Heart left ventricle (tissue), 16 donors: Measurements from ENCODE around the gene PRKN. TPM values are rescaled to one million over a fixed set of nuclear protein-coding genes. Genes with fewer than 3 reads are reported as not detected.

ENCODE experiments used
- ATAC-seq, 4 donors: fragments of 200-7000 bp; cut with Tn5 transposase; one replicate each; pipeline ENCODE4 v1.9.1; 2020 to 2022; ENCODE audit warnings: moderate library complexity in 4 of 4, mild to moderate bottlenecking in 3 of 4, moderate number of reproducible peaks in 1 of 4
- DNase-seq, 5 donors: peaks; one replicate each; pipeline ENCODE4 v3.0.0-alpha.2; 2020
- H3K27ac ChIP-seq, 12 donors: fragments of 200-600 bp; sonication (generic) in 4 of 12; one replicate each; pipeline versions ENCODE4 v1.5.0 to v1.8.0; 2016 to 2022; ENCODE audit warnings: mild to moderate bottlenecking in 2 of 12
- H3K27me3 ChIP-seq, 9 donors: fragments of 200-600 bp; sonication (generic) in 2 of 9; one replicate each; pipeline versions ENCODE4 v1.5.1 to v1.8.0; 2016 to 2022; ENCODE audit warnings: mild to moderate bottlenecking in 3 of 9
- H3K36me3 ChIP-seq, 9 donors: fragments of 200-600 bp; sonication (generic) in 2 of 9; one replicate each; pipeline versions ENCODE4 v1.5.0 to v1.8.0; 2018 to 2022; ENCODE audit warnings: mild to moderate bottlenecking in 2 of 9
- H3K4me1 ChIP-seq, 12 donors: fragments of 200-600 bp; sonication (generic) in 4 of 12; one replicate each; pipeline versions ENCODE4 v1.5.0 to v1.8.0; 2016 to 2022; ENCODE audit warnings: mild to moderate bottlenecking in 3 of 12
- H3K4me3 ChIP-seq, 12 donors: fragments of 200-600 bp; sonication (generic) in 4 of 12; one replicate each; pipeline versions ENCODE4 v1.5.0 to v1.8.0; 2017 to 2022; ENCODE audit warnings: mild to moderate bottlenecking in 9 of 12, moderate library complexity in 4 of 12
- H3K9me3 ChIP-seq, 12 donors: fragments of 200-600 bp; sonication (generic) in 4 of 12; one replicate each; pipeline versions ENCODE4 v1.5.0 to v1.8.0; 2016 to 2022; ENCODE audit warnings: mild to moderate bottlenecking in 1 of 12
- POLR2A ChIP-seq, 2 donors: fragments of 450-650 bp; IDR thresholded peaks; one replicate each; pipeline ENCODE4 v1.6.1; 2017; ENCODE audit warnings: antibody characterized with exemption in 2 of 2, mild to moderate bottlenecking in 2 of 2, moderate library complexity in 2 of 2
- WGBS, 4 donors: extraction: QIAGEN DNeasy Blood & Tissue Kit in 2 of 4; methylation state at CpG; one replicate each; pipeline versions ENCODE4 v1.1.5 to v1.1.7; 2013 to 2018; 5-methylcytosine and 5-hydroxymethylcytosine counted together
- intact Hi-C, 10 donors: fragments of 100-400 bp; cut with DNase I; formaldehyde crosslinking; loops; one replicate each; pipeline versions ENCODE4 v1.11.1 to v1.14.2; 2022
- polyA plus RNA-seq, 2 donors: library from polyadenylated mRNA; stranded (reverse); fragments of 200-250 nt; gene quantifications; one replicate each; pipeline ENCODE4 v1.2.3, GENCODE V29; 2013
- total RNA-seq, 9 donors: library from RNA; depleted of rRNA in 2 of 9; stranded (reverse); fragments of >200 nt in 2 of 9; fragmentation: NEBNext Ultra II Directional in 3 of 9; extraction: Animal tissue kit (Norgen Biotek cat#: 25700) in 3 of 9; gene quantifications; one replicate each; pipeline versions ENCODE4 v1.1.0 to v1.2.4, GENCODE V29; 2016 to 2023
- TF ChIP-seq, protein P1 (sequence below), 12 donors: fragments of 200-600 bp; sonication (generic) in 4 of 12; IDR thresholded peaks; one replicate each; pipeline versions ENCODE4 v1.5.0 to v1.8.0; 2018 to 2022; ENCODE audit warnings: antibody characterized with exemption in 12 of 12, mild to moderate bottlenecking in 5 of 12
- donor health status: ischemic (EF 13 %, LVEDD 7.1; RV severe dilation, severe dysfunction).
- donor health status: healthy with polysubstance abuse.
- donor health status: DM: no; HTN: yes; CAD: no.
- donor health status: DM: no; HTN: no; CAD: no.
- donor health status: ischemic (EF 25% LVEDD 6.9; RV normal size, moderate dysfunction).
- donor health status: ischemic (EF 25% LVEDD 5.7; RV mildly dilated, moderate dysfunction).
- donor health status: healthy.
- donor health status: DM: yes; HTN: yes; CAD: no.
- donor health status: ischemic (EF 35%, LVEDD 5.7; RV mildly dilated, moderate dysfunction).
- donor health status: nonischemic (EF 11% LVEDD 7.7; RV severe dilation, severe dysfunction).
- donor health status: DM: yes; HTN: yes; CAD: no.
- donor health status: PGD.
- donor health status: ischemic (EF 29% LVEDD 5.4; RV normal size, mild dysfunction).
- donor health status: nonischemic (EF 23%, LVEDD 6.1; RV moderate dilation, normal function).

The PRKN gene
- total and polyA plus RNA-seq, 11 donors, result 3.4 to 32.5 (median 21.2) TPM

DNA sequence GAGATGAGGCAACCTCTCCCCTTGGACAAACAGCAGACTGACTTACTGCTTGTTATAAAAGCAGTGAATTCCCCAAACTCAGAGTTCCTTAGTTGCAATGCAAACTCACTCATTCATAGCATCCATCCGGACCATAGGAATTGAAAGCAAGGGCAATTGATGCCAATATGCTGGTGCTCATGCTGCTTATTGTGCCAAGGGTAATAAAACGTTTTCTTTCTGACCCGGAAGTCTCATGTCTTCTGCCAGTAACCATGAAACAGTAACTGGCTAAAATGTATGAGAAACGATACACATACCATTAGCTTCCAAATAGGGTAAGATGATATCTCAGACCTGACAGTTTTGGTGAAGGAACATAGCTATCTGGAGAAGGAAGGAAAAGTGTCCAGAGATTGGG is 18.1 kb downstream of the PRKN start:
- TF ChIP-seq, protein P1, sequence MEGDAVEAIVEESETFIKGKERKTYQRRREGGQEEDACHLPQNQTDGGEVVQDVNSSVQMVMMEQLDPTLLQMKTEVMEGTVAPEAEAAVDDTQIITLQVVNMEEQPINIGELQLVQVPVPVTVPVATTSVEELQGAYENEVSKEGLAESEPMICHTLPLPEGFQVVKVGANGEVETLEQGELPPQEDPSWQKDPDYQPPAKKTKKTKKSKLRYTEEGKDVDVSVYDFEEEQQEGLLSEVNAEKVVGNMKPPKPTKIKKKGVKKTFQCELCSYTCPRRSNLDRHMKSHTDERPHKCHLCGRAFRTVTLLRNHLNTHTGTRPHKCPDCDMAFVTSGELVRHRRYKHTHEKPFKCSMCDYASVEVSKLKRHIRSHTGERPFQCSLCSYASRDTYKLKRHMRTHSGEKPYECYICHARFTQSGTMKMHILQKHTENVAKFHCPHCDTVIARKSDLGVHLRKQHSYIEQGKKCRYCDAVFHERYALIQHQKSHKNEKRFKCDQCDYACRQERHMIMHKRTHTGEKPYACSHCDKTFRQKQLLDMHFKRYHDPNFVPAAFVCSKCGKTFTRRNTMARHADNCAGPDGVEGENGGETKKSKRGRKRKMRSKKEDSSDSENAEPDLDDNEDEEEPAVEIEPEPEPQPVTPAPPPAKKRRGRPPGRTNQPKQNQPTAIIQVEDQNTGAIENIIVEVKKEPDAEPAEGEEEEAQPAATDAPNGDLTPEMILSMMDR (IDR thresholded peaks at IDR 0.05), result no peak
- TF ChIP-seq POLR2A (IDR thresholded peaks at IDR 0.05), result no peak
- H3K27me3 ChIP-seq, result no peaks in the 10 kb centered on the region
- no peaks in the 10 kb centered on the region for H3K9me3 ChIP-seq
- H3K27ac ChIP-seq, result no peak overlapping the region
- 81 to 93% (median 91%) methylated on average over 4 of the region's 4 CpGs for WGBS, 4 donors
- no peak for DNase-seq
- no peak overlapping the region for H3K4me3 ChIP-seq
- intact Hi-C loops, result loop anchor here in 1 of 10 donors (5.0 kb wide), 1 partner anchor 37 kb away; no protein-coding TSS in a partner anchor
- no peaks in the 10 kb centered on the region for H3K36me3 ChIP-seq
- H3K4me1 ChIP-seq, result peaks cover 4 to 33% (median 18%) of the 10 kb centered on the region in 12 donors
- ATAC-seq, result no peak

DNA sequence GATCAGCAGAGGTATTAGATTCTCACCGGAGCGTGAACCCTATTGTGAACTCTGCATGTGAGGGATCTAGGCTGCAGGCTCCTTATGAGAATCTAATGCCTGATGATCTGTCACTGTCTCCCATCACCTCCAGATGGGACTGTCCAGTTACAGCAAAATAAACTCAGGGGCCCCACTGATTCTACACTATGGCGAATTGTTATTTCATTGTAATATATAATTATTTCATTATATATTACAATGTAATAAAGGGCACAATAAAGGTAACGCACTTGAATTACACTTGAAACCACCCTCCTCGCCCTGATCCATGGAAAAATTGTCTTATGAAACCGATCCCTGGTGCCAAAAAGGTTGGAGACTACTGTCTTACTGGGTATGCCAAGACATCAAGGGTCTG is 18.6 kb downstream of the PRKN start:
- Histone ChIP-seq H3K4me1 (peaks cover 4 to 33% (median 18%) of the 10 kb centered on the region in 12 donors), H3K27me3 (no peaks in the 10 kb centered on the region), H3K36me3 (no peaks in the 10 kb centered on the region), H3K4me3 (no peak overlapping the region), H3K27ac (no peak overlapping the region), H3K9me3 (no peaks in the 10 kb centered on the region)
- ATAC-seq (no peak), DNase-seq (no peak)
- TF ChIP-seq POLR2A (IDR thresholded peaks at IDR 0.05), result no peak
- TF ChIP-seq, protein P1 (IDR thresholded peaks at IDR 0.05), result no peak
- intact Hi-C loops, result loop anchor here in 1 of 10 donors (5.0 kb wide), 1 partner anchor 37 kb away; no protein-coding TSS in a partner anchor
- WGBS, 4 donors, result 95 to 98% (median 98%) methylated on average over 6 of the region's 6 CpGs

DNA sequence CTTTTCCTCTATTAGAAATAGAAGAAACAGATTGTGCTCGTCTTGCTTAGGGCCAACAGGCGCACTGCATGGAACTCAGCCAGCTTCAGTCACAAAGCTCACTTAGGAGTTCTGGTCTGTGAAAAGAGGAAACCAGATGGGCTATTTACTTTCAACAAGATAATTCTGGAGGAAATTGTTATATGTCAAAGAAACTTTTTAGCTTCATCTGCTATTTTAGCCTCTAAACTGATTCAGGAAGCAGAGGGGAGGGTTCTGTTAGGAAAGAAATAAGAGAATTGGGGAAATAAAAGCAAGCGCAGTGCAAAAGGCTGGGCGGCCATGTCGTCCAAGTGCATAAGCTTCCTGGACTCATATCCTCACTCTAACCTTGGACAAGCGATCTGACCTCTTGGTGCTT is 21.3 kb downstream of the PRKN start:
- H3K4me1 ChIP-seq, result peaks cover 4 to 29% (median 19%) of the 10 kb centered on the region in 12 donors
- WGBS, 4 donors, result 9 to 17% (median 15%) methylated on average over 6 of the region's 6 CpGs
- peak overlapping the region; percentile 62 to 86 (median 76) for H3K27ac ChIP-seq
- no peaks in the 10 kb centered on the region for H3K9me3 ChIP-seq
- TF ChIP-seq POLR2A (IDR thresholded peaks at IDR 0.05), result no peak
- TF ChIP-seq, protein P1 (IDR thresholded peaks at IDR 0.05), result no peak
- intact Hi-C loops, result loop anchor here in 2 of 10 donors (2.0 to 5.0 kb wide), 2 partner anchors 21 to 34 kb away; partner anchors contain the start of genes PACRG (in 1 of the 2) and PRKN (in 1 of the 2)
- ATAC-seq (peak; percentile 81 to 92 (median 88)), DNase-seq (peak; percentile 73 to 90 (median 82))
- no peaks in the 10 kb centered on the region for H3K36me3 ChIP-seq
- H3K4me3 ChIP-seq, result peak overlapping the region in 10 of 12 donors; percentile 2 to 43 (median 20)
- no peaks in the 10 kb centered on the region for H3K27me3 ChIP-seq

DNA sequence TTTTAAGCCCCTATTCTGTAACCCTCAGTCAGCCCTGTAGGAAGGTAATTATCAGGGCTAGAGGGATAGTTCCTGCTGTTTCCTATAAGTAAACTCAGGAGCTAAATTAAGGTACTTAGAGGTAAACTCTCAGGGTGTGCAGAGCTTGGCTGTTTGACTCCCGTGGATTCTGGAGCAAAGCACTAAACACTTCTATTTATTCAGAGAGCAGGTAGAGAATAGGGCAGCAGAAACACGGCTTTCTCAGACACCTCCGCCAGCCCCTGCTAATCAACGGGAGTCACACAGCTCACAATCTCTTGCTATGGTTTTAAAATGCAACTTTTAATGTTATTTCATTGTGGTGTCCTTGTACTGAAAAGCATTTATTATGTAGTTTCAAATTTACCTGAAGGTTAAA is 21.8 kb downstream of the PRKN start:
- Histone ChIP-seq H3K27me3 (no peaks in the 10 kb centered on the region), H3K9me3 (no peaks in the 10 kb centered on the region), H3K36me3 (no peaks in the 10 kb centered on the region), H3K27ac (peak overlapping the region; percentile 62 to 86 (median 76)), H3K4me1 (peaks cover 4 to 29% (median 19%) of the 10 kb centered on the region in 12 donors), H3K4me3 (peak overlapping the region in 7 of 12 donors; percentile 9 to 43 (median 28))
- WGBS, 4 donors, result 35 to 66% (median 45%) methylated on average over 4 of the region's 4 CpGs
- DNase-seq (no peak), ATAC-seq (peak in 1 of 4 donors; percentile 12)
- intact Hi-C loops, result loop anchor here in 2 of 10 donors (2.0 to 5.0 kb wide), 2 partner anchors 21 to 33 kb away; partner anchors contain the start of genes PACRG (in 1 of the 2) and PRKN (in 1 of the 2)
- TF ChIP-seq, protein P1 (IDR thresholded peaks at IDR 0.05), result no peak
- TF ChIP-seq POLR2A (IDR thresholded peaks at IDR 0.05), result no peak
